Fibroblast of upper back skin (primary cell): ENCODE measurements around the gene ADCY3.

Experiments
- DNase-seq: peaks from one replicate; pipeline ENCODE4 v3.0.0-alpha.2; 2013

ADCY3 gene

DNA sequence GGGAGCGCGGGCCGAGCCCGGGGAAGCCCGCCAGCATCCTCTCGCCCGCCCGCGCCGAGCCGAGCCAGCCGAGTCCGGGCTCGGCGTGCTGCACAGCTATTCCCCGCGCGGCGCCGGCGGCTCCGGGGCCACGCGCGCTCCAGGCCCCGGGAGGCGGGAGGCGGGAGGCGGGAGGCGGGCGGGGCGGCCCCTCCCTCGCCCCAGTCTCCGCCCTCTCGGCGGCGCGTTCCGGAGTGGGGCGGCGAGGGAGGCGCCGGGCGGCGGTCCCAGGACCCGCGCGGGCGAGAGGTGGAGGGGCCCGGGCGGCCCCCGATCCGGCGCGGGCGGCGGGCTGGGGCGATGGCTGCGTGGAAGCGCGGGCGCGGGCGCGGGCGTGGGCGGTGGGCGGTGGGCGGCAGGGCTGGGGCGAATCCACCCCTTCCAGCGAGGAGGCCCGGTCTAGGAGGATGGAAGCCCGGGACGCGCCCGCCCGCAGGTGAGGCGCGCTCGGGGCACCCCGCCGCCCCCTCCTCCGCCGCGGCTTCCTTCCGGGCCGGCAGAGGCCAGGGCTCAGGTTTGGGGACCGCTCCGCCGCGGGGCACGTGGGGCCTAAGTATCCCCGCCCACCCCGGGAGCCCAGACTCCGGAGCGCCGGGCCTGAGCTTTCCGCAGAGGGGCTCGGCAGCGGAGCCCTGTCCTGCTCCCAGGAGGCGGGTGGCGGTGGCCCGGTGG, at the start of gene ADCY3:
TSS of gene ADCY3 (minus strand) at position 140 of the 711 bp plus-strand sequence. CDS start 1,250 bp downstream, outside the sequence.
- DNase-seq, result peak; percentile 42

DNA sequence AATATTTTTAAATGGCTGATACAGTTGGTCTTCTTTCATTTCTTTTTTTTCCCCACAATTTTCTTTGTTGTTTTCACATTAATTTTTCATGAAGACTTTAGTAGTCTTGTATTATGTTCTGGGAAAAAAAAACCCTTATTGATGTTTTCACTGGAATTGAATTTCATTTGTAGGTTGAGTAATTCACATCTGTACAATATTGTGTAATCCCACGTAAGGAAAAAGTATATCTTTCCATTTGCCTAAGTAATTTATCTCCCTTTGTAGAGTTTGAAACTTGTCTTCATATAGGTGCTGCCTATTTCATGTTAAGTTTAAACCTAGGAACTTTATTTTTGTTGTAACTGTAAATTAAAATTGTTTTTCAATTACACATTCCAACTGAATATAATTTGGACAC, 49.7 kb upstream of the ADCY3 start:
- DNase-seq, result no peak

DNA sequence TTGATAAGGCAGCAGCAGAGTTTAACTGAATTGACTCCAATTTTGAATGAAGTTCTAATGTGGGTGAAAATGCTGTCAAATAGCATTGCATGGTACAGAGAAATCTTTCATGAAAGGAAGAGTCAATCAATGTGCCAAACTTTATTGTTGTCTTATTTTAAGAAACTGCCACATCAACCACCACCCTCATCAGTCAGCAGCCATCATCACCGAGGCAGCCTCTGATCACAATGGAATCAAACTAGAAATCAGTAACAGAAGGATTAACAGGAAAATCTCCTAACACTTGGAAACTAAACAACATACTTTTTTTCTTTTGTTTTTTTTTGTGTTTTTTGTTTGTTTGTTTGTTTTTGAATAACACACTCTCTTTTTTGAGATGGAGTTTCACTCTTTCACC, 41.9 kb upstream of the ADCY3 start:
- DNase-seq, result no peak

DNA sequence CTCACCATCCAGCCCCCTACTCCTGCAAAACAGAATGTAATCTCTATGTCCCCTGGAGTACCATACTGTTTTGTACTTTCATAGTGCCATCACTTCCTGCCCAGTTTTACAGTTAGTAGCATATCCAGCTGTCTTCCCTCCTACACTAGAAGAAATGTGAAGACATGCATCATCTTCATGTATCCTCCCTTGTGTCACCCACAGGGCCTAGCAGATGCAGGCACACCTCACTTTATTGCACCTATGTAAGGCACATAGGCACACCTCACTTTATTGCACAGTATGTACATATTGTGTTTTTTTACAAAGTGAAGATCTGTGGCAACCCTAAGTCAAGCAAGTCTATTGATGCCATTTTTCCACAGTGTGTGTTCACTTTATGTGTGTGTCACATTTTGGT, 39.7 kb upstream of the ADCY3 start:
- DNase-seq, result no peak

DNA sequence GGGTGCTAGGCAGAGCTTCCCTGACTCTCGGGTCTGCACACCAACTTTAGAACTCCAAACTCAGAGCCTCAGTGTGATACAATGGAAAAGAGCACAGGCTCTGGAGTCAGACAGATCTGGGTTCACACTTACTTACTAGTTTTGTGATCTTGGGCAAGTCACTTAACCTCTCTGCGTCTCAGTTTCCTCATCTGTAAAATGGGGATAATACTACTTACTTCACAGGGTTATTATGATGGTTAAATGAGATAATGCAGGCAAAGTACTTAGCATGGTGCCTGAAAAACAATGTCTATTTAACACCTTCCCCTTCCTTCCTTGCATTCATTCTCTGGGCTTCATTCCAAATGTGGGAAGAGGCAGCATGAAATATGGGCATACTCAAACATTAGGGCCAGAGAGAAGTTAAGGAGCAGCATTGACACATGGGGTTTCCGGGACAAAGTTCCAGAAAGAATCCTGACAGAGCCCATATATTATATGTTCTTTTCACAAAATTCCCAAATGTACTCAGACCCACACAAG, 38.4 kb upstream of the ADCY3 start:
- DNase-seq, result no peak

DNA sequence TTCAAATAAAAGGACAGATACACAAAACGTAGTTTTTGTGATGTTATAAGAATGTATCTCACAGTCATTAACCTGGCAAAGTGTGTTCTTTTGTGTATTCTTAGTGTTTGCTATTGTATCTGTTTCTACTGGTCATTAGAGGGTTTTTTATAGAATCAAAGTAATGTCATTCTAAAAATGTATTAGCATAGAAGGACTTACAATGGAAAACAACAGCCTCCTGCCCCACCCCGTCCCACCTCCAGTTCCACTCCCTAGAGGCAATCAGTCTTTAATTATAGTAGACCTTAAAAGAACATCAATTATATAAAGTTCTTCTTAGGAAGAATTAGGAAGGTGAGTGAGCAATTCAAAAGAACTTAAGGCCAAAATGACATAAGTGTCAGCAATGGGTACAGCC, 37.9 kb upstream of the ADCY3 start:
- no peak for DNase-seq

DNA sequence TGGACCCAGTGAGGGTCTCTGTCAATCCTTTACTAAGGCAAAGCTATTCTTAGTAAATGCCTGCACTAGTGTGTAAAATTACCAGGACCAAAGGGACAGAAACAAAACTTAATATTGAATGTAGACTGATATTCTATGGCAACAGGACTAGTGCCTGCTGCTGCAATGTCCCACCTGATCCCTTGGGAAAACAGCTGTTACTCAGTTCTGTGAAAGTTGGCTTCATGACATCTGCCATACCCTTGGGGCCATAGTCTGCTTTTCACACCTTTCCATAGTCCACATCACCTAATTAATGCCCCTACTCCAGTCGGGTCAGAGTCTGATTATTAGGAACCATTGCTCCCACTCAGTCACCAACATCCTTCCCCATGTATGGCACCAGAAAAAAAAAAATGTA, 37.2 kb upstream of the ADCY3 start:
- no peak for DNase-seq

DNA sequence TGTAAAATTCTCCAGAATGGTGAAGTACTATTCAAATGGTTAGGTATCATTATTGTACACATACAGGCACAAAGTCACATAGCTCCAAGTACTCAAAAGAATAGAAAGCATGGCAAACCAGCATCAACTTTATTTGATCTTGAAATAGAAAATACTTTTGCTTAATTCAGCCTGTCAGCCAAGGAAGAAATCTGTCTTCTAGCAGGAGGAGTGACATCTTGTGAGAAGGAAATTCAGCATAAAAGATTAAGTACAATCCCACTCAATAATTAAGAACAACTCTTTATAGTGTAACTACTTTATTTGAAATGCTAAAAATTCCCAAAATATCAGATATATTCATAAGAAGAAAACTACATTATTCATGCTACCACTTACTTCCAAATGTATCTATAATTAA, 35.9 kb upstream of the ADCY3 start:
- DNase-seq, result no peak

DNA sequence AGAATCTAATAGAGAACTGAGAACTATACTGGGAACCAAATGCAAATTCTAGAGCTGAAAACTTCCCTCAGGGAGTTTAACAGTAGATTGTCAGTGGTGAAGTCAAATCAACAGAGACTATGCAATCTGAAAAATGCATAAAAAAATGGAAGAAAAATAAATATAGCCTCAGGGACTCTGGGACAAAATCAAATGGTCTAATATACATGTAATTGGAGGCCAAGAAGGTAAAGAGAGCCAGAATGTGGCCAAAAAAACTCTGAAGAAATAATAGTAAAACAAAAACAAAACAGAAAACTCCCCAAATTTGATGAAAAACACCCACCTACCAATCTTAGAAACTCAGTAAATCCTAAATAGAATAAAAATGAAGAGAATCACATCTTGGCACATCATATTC, 35.2 kb upstream of the ADCY3 start:
- no peak for DNase-seq

DNA sequence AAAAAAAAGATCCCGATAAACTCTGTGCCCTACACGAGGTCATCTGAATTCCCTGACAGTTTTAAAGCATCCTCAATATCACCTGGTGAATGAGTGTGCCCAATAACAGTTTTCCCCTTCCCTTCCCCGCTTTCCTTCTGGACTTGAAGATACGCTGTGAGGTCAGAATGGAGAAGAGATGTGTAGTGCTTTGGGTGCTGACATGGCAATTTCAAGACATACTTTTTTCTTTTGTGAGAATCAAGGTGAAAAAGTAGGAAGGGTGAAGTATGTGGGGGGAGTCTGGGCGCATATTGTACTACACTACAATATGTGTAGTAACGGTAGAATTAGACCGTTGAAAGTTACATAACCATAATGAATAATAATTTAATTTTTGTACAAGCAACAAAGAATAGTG, 30.1 kb upstream of the ADCY3 start:
- no peak for DNase-seq

DNA sequence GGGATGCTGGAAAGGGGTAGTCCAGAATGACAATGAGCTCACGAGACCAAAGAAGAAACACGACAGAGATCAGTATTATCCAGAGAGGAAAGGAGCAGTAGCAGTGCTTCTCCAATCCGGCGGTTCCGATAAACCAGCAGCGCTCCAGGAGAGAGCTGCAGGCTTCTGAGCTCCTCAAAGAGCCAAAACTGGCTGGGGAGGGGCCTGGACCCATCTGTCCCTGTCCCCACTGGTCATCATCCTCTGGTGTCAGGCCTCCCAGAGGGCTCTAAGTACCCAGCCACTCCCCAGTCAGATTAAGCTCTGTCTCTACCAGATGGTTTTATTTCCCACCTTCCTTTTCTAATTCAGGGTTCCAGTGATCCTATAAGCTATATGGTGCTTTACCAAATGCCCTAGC, 28.5 kb upstream of the ADCY3 start:
- no peak for DNase-seq

DNA sequence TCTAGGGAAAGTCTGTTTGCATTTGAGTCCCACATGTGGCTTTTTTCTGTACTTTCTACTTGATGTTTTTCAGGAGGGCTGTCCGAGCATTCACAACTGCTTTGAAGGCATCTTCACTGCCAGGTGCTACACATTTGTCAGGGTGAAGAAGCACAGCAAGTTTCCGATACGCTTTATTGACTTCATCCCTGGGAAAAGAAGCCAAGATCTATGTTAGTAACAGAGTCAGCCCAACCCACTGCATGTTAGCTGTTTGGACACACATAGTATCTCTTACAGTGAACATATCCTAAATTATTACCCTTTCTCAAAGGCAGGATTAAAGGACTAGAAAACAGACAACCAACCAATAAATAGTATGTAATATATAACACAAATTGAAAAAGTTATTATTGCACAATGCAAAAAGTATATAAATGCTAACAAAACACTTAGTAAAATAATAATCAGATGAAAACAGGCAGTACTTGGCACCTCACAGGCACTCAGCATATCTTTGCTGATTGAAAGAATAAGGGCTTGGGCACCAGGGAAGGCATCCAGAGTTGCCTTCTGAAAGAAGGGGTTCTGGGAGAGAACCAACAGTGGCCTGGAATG, 27.6 kb upstream of the ADCY3 start:
- DNase-seq, result no peak

DNA sequence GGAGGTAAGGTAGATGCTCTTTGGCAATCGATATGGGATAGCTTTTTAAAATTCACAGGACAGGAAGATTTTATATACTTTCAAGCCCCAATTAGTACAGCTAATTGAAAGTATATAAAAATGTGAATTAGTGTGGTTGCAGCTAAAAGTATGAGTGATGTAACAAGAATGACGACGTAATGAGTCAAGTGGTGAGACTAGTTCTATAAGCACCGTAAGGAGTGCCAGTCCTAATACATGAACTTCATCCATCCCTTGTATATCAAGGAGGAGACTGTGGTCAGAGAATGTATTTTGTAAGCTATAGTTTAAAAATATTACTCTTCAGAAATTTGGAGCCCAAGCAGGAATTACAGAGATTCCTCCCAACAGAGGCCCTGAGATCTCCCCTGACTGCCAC, 25.9 kb upstream of the ADCY3 start:
- DNase-seq, result peak; percentile 24

DNA sequence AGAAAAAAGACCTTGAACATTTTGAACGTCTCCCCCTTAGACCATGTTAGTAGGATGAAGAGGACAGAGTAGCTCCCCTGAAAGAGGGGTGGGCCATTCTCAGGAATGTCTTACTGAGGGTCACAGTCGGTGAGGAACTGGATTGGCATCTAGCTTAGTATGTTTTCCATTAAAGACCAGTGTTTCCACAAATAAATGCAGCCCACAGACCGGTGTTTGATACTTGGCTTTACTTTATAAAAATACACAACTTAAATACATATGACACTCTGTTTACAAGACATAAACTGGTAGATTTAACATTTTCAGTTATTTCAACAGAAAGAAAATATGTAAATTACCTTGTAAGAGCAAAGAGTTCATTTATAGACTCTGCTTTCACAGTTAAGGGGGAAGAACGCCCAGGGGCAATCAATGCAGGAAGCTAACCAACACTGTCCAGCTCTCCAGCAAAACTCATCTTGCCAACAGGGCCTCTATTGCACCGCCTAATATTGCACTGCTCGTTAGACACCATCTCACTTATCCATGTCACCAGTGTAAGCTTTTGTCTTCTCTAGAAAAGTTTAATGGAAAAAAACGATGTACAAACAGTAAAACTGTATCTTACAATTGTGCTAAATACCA, 23.5 kb upstream of the ADCY3 start:
- no peak for DNase-seq

DNA sequence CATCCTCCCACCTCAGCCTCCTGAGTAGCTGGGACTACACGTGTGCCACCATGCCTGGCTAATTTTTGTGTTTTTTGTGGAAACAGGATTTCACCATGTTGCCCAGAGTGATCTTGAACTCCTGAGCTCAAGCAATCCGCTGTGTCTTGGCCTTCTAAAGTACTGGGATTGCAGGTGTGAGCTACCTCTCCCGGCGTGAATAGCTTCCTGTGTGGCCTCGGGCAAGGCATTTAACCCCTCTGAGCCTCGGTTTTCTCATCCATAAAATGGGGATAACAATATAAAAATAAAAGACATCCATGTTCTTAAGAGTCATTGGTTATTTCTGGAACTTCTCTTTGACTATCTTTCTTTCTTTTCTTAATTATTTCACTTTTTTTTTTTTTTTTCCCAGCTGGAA, 19.3 kb upstream of the ADCY3 start:
- DNase-seq, result no peak

DNA sequence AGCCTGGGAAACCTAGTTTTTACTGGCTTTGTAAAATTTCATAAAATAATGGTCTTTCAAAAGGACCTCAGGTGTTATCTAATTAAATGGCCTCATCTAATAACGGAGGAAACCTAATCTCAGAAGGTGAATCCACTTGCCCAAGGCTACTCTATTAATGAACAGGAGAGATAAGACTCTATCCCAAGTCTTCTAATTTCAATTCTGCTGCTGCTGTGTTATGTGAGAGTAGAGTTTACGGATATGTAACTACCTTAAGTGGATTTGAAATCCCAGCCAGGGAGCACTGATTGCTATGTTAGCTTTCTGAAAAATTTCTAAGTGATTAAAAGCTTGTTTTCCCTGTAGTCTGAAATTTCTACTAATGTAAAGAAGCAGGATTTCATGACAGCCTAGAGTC, 17.2 kb upstream of the ADCY3 start:
- DNase-seq, result no peak

DNA sequence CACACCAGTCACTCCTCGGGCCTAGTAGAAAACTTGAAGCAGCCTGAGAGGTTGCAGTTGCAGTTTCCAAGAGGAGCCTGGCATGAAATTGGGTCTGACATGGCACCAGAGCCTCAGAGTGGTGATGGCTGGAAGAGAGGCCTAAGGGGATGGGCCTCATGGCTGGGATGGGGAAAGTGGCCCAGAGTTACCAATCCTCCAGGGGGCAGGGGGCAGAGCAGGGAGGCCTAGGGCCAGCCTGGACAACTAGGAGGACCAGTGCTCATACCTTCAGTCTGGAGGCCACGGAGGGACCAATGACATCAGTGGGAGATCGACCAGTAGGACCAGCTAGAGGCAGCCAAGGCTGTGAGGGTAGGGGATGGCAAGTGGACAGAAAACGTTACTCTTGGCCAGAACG, 15.1 kb upstream of the ADCY3 start:
- DNase-seq, result no peak

DNA sequence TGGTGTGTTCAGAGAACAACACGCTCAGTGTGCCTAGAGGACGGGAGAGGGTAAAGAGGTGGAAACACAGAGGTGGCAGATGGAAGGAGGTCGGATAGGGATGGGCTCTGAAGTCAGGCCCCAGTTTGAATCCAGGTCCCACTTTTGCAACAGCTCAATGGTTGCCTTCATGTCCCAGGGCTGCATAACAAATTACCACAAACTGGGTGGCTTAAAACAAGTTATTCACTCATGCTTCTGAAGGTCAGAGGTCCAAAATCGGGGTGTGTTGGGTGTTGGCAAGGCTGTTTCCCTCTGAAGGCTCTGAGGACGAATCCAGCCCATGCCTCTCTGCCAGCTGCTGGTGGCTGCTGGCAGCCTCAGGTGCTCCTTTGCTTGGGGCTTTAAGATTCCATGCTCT, 12.7 kb upstream of the ADCY3 start:
- DNase-seq, result no peak

DNA sequence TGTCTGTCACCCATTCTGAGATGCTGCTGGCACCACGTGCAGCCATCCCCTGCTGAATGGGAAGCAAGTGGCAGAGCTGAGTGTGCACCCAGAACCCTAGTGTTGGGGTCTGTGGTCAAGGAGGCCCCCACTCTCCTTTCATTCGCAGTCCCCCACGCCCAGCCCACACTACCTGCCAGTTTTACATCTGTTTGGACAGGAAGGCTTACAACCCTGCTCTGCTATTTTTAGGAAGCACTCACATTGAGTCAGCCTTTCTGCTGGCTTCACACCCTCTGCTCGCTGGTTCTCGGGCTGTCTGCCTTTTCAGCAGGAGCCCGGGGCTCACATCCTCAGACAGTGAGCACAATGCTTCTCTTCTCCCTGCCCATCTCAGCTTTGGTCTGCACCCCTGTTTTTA, 10.7 kb upstream of the ADCY3 start:
- DNase-seq, result no peak

DNA sequence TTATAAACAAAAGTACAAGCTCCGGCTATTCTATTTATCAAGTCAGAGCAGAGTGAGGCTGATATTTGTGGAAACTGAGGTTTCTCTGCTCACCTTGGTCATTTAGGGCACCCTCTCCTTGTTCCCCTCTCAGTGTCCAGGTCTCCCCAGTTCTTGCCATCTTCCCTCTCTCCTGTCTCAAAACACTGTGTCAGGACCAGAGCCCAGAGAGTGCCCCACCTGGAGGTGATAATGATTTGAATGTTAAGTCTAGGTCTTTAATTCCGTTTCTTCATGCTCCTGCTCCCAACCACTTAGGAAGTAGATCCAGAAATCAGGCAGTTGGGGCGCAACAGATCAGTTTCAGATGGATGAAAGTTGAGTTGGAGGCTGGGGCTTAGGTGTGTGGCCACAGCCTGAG, 9.2 kb upstream of the ADCY3 start:
- DNase-seq, result no peak

DNA sequence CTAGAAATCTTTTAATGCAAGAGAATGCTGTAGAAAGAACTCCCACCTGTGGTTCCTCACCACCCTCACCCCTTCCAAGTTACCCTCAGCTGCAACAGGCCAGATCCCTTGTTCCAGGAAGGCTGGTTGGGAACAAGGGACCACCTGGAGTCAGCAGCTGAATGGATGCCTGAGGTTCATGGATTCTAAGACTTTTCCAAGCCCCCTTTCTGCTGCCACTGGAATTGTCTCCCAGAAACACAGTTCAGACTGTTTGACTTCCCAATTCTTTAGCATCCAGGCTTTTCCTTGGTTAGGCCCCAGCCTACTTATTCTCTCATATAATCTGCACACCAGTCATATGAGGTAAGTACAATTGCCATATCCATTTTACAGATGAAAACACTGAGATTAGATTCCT, 8.0 kb upstream of the ADCY3 start:
- no peak for DNase-seq

DNA sequence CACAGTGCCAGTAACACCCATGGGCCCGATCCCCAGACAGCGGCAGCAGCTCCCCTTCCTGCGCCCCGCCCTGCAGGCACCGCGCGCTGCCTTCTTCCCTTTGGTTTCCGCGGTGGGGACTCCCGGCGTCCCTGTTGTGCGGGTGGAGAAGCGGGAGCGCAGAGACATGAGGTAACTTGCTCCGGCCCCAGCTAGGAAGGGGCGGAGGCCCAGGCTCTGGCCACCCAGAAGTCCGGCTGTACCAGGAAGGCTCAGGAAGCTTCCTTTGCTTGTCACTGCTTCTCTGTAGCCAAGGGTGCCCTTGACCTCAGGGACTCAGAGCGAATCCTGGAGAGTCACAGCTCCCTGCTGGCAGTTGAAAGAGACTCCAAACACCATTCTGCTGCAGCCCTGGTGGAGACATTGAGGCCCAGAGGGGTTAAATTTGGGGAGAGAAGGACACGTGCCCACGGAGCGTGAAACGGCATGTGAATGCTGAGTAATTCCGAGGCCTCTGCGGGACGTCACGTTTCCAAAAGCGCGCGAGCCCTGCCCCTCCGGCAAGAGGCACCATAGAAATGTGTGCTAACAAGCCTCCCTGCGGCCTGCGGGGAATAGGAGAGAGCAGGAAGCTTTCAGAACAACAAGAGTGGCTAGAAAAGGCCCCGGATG, 6.7 kb upstream of the ADCY3 start:
- DNase-seq, result peak; percentile 36

DNA sequence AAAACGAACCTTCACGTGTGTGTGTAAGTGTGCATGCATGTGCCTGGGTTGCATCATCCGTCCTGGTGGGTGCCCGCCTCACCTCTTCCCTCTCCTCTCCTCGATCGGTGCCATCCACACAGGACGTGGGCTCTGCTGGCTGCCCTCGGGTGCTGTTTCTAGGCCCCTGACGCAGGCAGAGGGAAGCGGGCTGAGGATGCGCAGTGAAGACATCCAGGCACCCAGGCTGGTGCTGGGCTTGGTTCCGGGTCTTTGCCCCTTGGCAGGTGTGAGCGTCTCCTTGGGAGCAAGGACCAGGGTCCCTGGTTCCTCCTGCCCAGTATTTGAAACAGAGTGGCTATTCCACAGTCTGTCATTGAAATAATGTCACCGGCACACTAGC, 6.2 kb upstream of the ADCY3 start:
- no peak for DNase-seq

DNA sequence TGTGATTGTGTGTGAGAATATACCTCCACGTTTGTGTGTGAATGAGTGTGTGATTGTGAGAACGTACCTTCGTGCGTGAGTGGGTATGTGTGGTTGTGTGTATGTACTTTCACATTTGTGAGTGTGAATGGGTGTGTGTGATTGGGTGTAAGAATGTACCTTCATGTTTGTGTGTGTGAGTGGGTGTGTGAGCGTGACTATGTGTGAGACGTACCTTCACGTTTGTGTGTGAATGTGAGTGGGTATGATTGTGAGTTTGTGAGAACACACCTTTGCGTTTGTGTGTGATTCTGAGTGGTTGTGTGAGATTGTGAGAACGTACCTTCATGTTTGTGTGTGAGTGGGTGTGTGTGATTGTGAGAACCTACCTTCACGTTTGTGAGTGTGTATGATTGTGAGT, 5.8 kb upstream of the ADCY3 start:
- no peak for DNase-seq
